GM19438 (cell line): Measurements from ENCODE around the gene ADARB2.

ENCODE experiments used
- ATAC-seq: cut with Tn5 transposase; IDR thresholded peaks from one replicate; pipeline ENCODE4 v1.9.1; 2021; ENCODE audit warnings: low read depth; ENCODE audit not compliant: unreplicated experiment

ADARB2 gene

DNA sequence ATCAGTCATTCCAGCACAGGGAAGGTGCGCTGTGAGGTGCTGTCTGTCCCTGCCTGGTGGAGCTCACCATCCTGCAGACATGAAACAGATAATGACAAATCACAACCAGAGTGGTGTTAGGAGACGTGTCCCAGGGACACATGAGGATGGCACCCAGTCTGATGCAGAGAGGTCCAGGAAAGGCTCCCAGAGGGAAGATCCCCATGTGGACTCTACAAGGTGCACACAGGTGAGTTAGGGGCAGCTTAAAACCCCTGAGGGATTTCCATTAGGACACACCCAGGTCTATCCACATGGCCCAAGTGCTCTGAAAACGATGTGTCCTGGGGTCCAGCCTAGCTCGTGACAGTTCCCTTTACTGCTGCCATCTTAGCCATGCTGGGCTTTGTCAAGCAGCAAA is 91.4 kb downstream of the ADARB2 start:
- ATAC-seq = no peak

DNA sequence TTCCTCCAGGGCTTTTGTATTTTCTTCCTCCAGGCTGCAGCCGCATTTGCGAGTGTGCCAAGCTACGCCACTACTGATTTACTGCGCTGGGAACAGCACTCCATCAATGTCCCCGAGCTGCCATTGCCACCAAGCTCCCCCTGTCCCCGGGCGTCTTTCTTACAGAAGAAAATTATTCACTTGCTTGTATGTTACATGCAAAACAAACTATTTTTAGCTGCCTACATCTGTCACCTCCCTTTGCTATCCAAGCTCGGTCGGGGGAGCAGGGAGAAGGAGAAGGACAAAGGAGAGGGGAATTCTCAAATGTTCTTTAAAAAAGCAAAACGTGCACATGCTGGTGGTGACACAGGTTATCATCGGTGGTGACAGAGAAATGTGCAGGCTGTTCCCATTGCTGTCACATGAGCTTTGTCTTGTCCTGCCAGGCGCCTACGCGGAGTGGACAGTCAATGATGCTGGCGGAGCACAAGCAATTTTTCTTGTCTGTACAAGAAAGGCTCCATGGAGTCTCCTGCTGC is 93.1 kb downstream of the ADARB2 start:
- no peak for ATAC-seq

- no peak for ATAC-seq
These were observed 93.5 kb downstream of the ADARB2 start for GRCh38 chr10:1643908-1644179.

GRCh38 chr10:1643161-1643907 is 94.0 kb downstream of the ADARB2 start:
- no peak for ATAC-seq

- no peak for ATAC-seq
These were observed 94.6 kb downstream of the ADARB2 start for GRCh38 chr10:1642600-1643160.

DNA sequence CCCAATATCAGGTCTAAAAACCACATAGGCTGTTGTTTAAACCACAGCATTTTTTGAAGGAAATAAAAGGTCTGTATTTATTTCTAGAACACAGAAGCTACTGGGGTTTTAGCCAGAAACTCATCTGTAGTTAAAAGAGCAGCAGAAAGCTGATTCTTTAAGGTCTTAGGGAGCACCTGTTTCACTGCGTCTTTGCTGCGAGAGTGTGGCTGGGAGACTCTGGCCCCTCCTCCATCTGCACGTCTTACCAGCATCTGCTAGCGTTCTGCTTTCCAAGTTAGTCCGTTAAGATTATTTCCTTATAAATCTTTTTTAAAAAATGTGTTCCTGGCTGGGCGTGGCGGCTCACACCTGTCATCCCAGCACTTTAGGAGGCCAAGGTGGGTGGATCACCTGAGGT is 95.9 kb downstream of the ADARB2 start:
- no peak for ATAC-seq

GRCh38 chr10:1638889-1639419 is 98.4 kb downstream of the ADARB2 start:
- no peak for ATAC-seq

DNA sequence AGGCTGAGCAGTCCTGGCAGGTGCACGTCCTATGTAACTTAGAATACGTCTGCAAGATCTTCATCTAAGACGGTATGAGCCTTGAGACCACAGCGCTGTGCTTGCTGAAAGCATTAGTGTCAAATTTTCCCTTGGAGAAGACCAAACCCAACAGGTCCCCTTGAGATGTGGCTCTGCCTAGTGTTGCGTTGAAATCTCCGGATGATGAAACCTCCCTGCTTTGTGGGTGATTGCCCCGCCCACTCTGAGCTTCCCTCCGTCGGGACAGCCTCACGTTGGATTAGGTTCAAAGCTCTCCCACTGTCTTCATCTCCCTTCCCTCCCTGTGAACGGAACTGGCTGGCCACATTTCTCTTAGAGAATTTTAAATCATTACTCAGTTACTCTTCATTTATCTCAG is 102.0 kb downstream of the ADARB2 start:
- ATAC-seq = no peak

GRCh38 chr10:1634239-1634638 is 103.1 kb downstream of the ADARB2 start:
- ATAC-seq = no peak

GRCh38 chr10:1633783-1634182 is 103.5 kb downstream of the ADARB2 start:
- ATAC-seq = no peak

DNA sequence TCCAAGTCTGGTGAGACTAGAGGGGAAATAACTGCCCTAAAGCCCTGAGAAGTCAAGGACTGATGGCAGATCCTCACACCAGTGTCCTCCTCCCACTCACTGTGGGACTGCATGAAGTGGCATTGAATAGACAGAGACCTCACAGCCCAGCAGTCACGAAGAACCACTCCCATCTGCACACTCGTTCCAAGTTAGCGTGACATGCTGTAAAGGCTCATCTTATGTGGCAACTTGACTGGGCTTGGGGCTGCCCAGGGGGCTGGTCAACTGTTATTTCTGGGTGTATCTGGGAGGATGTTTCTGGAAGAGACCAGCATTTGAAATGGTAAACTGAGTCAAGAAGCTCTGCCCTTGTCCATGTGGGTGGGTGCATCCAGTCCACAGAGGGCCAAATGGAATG is 104.7 kb downstream of the ADARB2 start:
- ATAC-seq = no peak

GRCh38 chr10:1632141-1632540 is 105.2 kb downstream of the ADARB2 start:
- ATAC-seq = no peak

DNA sequence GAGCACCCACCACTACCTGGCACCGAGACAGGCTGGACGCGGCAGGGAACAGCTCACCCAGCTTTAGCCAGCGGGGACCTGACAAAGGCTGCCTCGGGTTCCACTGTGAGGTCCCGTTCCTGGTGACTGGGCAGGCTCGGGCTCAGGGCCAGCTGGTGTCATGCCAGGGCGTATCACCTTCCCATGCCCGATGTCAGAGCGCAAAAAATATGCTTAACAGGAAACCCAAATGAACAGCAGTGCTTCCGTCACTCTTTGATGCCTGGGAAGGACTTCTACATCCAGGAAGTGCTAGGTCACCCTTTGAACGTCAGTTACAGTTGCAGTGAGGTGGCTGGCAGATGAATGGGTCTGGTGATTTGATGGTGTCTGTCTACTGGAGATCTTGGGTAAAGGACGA is 106.0 kb downstream of the ADARB2 start:
- no peak for ATAC-seq

GRCh38 chr10:1630304-1630703 is 107.0 kb downstream of the ADARB2 start:
- no peak for ATAC-seq

DNA sequence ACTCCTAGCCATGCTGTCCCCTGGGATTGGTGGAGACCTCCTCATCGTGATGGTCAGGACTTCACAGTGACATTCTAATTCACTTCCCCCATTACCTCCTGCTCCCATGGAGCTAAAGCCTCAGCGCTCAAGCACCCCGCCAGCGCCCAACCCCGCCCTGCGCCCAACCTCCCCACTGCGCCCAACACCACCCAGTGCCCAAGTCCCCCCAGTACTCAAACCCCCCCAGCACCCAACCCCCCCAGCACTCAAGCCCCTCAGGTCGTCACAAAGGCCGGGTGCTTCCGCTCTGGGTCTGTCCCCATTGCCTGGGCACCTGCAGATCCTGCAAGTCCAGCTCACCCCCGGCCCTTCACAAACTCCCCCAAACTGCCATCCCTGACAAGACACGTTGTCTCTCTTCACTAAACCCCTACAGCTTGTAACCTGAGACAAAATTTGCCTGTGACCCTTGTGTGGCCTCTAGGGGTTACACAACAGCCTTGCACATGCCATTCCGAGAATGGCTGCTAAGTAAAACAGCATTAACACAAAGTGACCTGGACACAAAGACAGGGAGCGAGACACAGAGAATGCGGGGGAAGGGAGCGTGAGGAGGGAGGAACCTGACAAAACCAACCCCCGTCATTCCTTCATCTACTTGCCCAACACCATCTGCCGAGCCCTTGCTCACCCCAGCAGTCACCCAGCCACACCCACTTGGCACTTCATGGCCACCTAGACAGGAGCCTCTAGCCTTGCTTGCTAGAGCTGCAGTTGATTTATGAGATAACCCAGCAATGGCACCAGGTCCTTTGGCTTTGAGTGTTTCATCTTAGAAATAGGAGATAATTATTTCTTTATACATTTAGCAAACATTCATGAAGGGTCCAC is 107.8 kb downstream of the ADARB2 start:
- ATAC-seq = no peak

DNA sequence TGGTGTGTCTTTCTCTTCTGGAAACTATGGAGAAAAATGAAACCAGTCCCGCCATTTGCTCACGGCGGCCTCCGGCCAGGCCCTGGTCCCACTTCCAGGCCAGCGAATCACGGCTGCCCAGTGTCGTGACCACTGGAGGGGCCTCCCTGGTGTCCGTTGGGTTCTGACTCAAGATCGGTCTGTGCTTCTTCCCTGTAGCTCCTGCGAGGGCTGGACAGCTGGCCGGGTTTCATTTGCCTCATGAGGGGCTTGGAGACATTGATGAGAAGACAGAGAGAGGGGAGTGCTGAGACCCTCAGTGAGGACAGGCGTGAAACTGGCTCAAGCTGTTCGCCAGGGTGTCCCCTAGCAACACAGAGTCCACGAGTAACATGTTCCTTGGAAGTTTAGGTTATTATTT is 108.6 kb downstream of the ADARB2 start:
- no peak for ATAC-seq

- ATAC-seq = no peak
These were observed 109.4 kb downstream of the ADARB2 start for GRCh38 chr10:1627945-1628344.

DNA sequence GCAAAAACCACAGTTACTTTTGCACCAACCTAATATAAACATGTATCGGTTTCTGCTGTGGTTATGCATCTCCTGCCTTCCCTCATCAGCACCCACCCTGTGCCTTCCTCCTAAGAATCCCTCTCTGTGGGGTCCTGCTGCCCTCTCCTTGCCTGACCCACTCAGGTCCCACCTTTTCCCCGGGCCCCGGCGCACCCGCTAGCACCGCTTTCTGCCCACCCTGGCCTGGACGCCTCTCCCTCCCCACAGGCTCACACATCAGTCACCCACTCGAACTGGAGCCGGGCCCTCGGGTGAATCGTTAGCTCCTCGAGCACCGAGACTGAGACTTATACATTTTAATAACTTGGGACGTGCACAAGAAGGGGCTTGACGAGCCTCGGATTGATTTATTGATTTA is 110.5 kb downstream of the ADARB2 start:
- no peak for ATAC-seq

GRCh38 chr10:1626410-1626809 is 110.9 kb downstream of the ADARB2 start:
- ATAC-seq = no peak

DNA sequence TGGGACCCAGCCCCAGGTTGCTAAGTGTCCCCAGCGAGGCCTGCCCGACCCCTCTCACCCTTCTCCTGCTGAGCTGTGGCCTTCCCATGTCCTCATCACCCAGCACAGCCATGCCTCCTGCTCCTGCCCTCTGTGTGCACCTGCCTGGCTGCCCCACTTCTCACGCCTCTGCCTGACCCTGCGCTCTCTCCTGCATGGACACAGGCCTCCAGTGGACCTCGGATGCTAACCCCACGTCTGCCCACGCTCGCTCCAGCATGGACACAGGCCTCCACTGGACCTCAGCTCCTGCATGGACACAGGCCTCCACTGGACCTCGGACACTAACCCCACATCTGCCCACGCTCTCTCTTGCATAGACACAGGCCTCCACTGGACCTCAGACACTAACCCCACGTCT is 111.6 kb downstream of the ADARB2 start:
- no peak for ATAC-seq

DNA sequence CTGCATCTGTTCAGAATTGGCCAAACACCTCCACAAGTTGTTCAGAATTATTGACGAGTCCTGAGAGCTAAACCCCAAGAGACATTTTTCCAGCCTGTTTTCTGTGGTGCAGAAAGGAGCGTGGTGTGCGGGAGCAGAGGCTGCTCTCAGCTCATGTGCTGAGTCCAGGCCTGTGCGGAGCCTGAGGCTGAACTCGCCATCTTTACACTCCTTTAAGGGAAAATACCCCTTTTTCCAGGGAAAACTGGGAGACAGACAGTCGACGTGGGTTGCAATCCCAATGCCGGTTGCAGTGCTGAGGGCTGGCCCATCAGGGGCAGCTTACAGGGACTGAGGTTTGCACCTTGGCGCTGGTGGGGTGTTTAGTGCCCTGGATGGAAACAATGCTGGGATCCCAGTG is 112.2 kb downstream of the ADARB2 start:
- no peak for ATAC-seq
